OCI-LY1 (cell line): ENCODE measurements around the gene CACNA1C.

ENCODE experiments used
- CTCF ChIP-seq: fragments of 200-600 bp; sonication (generic), shearing (Covaris generic); IDR thresholded peaks from 2 replicates; pipeline ENCODE4 v1.5.1; 2017; ENCODE audit warnings: mild to moderate bottlenecking, antibody characterized with exemption, low read length, moderate library complexity, mixed read lengths
- EZH2 ChIP-seq: fragments of 200-600 bp; sonication (generic), shearing (Covaris generic); IDR thresholded peaks from 2 replicates; pipeline ENCODE4 v1.8.0; 2017; ENCODE audit warnings: borderline replicate concordance, mixed run types, mild to moderate bottlenecking, antibody characterized with exemption, low read length, moderate library complexity, mixed read lengths

DNA sequence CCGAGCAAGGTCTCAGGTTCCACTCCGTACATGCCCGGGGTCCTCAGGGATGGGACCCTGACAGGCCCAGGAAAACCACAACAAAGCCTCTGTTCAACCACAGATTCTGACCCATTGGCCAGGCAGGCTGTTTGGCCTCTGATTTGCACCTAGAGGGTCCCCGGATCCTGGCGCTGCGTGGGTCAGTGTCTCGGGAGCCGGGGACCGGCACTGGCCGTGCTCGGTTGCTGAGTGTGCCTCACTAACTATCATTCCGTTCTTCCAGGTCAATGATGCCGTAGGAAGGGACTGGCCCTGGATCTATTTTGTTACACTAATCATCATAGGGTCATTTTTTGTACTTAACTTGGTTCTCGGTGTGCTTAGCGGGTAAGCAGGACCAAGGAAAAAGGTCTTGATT, 451.8 kb downstream of the CACNA1C start:
- TF ChIP-seq CTCF = no peak
- TF ChIP-seq EZH2 = no peak
